Measurements from ENCODE around the gene TOR1AIP2. TPM values are rescaled to one million over a fixed set of nuclear protein-coding genes. Genes with fewer than 3 reads are reported as not detected.

Gene TOR1AIP2
- total RNA-seq, 3 donors from 2014 or later, result 64.6 to 80.6 (median 65.1) TPM

DNA sequence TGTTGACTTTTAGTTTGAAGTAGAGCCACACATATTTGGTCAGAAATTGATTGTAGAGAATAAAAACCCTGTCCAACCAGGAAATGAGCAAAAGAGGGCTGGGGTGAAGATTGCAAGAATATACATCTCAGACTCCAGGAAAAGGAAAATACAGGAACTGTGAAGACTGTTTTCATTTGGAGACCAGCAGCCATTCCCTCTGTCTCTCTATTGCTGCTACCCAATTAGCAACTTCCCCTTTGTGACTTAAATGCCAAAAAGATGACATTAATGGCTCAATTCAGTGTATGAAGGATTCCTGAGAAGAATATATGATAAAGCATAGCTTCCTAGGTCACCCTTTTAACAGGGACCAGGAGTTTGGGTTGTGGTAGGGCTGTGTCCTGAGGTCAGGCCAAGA, 45.4 kb upstream of the TOR1AIP2 start:
- Histone ChIP-seq H3K36me3 (peaks cover 4% of the 10 kb centered on the region), H3K27me3 (no peaks in the 10 kb centered on the region), H3K27ac (no peak overlapping the region), H3K4me3 (no peak overlapping the region), H3K4me1 (no peaks in the 10 kb centered on the region), H3K9me3 (no peaks in the 10 kb centered on the region)
- no peak for TF ChIP-seq POLR2AphosphoS5 (IDR thresholded peaks at IDR 0.05)
- TF ChIP-seq, protein P1, sequence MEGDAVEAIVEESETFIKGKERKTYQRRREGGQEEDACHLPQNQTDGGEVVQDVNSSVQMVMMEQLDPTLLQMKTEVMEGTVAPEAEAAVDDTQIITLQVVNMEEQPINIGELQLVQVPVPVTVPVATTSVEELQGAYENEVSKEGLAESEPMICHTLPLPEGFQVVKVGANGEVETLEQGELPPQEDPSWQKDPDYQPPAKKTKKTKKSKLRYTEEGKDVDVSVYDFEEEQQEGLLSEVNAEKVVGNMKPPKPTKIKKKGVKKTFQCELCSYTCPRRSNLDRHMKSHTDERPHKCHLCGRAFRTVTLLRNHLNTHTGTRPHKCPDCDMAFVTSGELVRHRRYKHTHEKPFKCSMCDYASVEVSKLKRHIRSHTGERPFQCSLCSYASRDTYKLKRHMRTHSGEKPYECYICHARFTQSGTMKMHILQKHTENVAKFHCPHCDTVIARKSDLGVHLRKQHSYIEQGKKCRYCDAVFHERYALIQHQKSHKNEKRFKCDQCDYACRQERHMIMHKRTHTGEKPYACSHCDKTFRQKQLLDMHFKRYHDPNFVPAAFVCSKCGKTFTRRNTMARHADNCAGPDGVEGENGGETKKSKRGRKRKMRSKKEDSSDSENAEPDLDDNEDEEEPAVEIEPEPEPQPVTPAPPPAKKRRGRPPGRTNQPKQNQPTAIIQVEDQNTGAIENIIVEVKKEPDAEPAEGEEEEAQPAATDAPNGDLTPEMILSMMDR (IDR thresholded peaks at IDR 0.05), result no peak
- TF ChIP-seq POLR2A (IDR thresholded peaks at IDR 0.05), result no peak
- intact Hi-C loops (cut with DNase I; ENCODE audit: low total_unique reads), result no loop called here
- DNase-seq (ENCODE audit: low spot score in 2 of 2), result no peak

DNA sequence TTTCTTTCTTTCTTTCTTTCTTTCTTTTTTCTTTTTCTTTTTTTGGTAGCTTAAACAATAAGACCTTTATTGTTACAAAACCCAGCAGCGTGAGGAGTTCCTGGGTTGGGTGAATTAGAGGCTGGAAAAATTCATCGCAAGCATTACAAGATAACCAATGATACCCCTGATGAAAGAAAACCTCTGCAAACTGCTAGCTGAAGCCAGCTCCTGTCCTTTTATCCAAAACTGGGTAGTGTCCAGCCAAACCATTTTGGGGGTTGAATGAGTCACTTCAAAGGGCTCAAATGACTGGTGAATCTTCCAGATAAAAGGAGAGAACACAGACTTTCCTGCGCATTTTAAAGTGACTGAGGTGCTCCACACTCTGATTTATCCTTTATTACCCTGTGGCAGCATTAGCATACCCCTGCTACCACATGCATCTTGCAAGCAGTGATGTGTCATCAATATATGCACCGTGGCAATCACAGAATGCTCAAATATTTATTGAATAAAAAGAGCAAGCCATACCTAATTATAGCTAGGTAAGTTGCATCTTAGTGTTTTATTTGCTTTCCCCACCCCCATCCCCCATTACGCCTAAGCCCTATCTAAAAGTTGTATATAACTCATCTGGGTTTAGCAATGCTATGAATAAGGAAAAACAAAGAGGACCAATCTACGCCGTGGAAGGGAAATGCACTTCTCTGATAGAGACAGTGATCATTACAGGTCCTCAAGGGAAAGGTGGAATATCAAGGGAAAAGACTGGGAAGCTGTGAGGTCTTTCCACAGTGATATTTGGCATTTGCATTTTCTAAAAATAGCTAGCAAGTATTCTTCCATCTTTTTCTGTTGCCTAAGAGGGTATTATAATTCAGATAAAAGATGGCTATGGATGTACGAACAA, 44.6 kb upstream of the TOR1AIP2 start:
- Histone ChIP-seq H3K36me3 (peaks cover 4% of the 10 kb centered on the region), H3K4me3 (no peak overlapping the region), H3K4me1 (no peaks in the 10 kb centered on the region), H3K9me3 (no peaks in the 10 kb centered on the region), H3K27ac (no peak overlapping the region), H3K27me3 (no peaks in the 10 kb centered on the region)
- intact Hi-C loops (cut with DNase I; ENCODE audit: low total_unique reads), result no loop called here
- DNase-seq (ENCODE audit: low spot score in 2 of 2), result no peak
- TF ChIP-seq, protein P1 (IDR thresholded peaks at IDR 0.05), result no peak
- TF ChIP-seq POLR2AphosphoS5 (IDR thresholded peaks at IDR 0.05) (no peak), POLR2A (IDR thresholded peaks at IDR 0.05) (no peak)

DNA sequence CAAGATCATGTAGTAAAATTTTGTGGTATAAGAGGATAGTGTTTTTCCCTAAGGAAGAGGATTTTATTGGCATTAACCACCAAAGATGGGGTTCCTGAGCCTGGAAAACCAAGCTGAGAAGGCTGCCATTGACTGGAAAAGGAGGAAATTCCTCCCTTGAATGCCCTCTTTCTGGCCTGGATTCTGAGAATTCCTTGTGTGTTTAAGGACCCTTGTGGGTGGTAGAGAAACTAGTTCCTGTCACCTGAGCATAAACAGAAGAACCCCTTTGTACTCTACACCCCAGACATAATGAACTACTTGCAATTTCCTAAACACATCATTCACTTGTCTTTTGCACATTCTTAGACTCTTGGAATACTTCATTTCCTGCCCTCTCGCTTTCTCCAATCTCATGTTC, 43.9 kb upstream of the TOR1AIP2 start:
- peaks cover 4% of the 10 kb centered on the region for H3K36me3 ChIP-seq
- TF ChIP-seq, protein P1 (IDR thresholded peaks at IDR 0.05), result no peak
- TF ChIP-seq POLR2A (IDR thresholded peaks at IDR 0.05) (no peak), POLR2AphosphoS5 (IDR thresholded peaks at IDR 0.05) (no peak)
- intact Hi-C loops (cut with DNase I; ENCODE audit: low total_unique reads), result no loop called here
- H3K27me3 ChIP-seq, result no peaks in the 10 kb centered on the region
- no peak overlapping the region for H3K4me3 ChIP-seq
- no peak overlapping the region for H3K27ac ChIP-seq
- no peaks in the 10 kb centered on the region for H3K9me3 ChIP-seq
- no peaks in the 10 kb centered on the region for H3K4me1 ChIP-seq
- DNase-seq (ENCODE audit: low spot score in 2 of 2), result no peak

DNA sequence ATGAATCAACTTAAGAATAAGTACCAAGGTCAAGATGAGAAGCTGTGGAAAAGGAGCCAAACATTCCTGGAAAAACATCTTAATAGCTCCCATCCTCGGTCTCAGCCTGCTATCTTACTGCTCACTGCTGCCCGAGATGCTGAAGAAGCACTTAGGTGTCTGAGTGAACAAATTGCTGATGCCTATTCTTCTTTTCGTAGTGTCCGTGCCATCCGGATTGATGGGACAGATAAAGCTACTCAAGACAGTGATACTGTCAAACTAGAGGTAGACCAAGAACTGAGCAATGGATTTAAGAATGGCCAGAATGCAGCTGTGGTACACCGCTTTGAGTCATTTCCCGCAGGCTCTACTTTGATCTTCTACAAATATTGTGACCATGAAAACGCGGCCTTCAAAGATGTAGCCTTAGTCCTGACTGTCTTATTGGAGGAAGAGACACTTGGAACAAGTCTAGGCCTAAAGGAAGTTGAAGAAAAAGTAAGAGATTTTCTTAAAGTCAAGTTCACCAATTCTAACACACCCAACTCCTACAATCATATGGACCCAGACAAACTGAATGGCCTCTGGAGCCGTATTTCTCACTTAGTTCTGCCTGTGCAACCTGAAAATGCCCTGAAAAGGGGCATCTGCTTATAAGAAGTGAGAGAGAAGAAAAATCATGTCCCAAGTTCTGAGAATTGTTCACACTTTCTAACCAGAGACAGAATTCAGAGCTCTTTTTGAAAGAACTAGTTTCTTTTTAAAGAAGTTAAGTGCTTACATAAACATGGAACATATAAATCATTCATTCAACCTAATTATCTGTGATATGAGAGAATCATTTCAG, 40.2 kb upstream of the TOR1AIP2 start:
- H3K27me3 ChIP-seq, result no peaks in the 10 kb centered on the region
- TF ChIP-seq, protein P1 (IDR thresholded peaks at IDR 0.05), result no peak
- no peak overlapping the region for H3K27ac ChIP-seq
- H3K4me1 ChIP-seq, result no peaks in the 10 kb centered on the region
- intact Hi-C loops (cut with DNase I; ENCODE audit: low total_unique reads), result no loop called here
- no peak for DNase-seq (ENCODE audit: low spot score in 2 of 2)
- H3K9me3 ChIP-seq, result no peaks in the 10 kb centered on the region
- peaks cover 4% of the 10 kb centered on the region for H3K36me3 ChIP-seq
- H3K4me3 ChIP-seq, result no peak overlapping the region

DNA sequence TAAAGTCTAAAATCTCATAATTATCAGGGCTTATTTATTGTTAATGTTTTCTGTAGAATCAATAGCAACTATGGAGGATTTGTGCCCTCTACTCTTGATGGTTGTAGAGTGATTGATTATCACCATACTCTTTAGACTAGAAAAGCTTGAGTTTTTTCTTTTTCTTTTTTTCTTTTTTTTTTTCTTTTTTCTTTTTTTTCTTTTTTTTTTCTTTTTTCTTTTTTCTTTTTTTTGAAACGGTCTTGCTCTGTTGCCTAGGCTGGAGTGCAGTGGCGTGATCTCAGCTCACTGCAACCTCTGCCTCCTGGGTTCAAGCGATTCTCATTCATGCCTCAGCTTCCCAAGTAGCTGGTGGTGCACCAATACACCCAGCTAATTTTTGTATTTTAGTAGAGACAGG, 34.2 kb upstream of the TOR1AIP2 start:
- Histone ChIP-seq H3K27me3 (no peaks in the 10 kb centered on the region), H3K4me1 (no peaks in the 10 kb centered on the region), H3K36me3 (no peaks in the 10 kb centered on the region), H3K27ac (no peak overlapping the region), H3K4me3 (no peak overlapping the region), H3K9me3 (no peaks in the 10 kb centered on the region)
- intact Hi-C loops (cut with DNase I; ENCODE audit: low total_unique reads), result no loop called here
- TF ChIP-seq, protein P1 (IDR thresholded peaks at IDR 0.05), result no peak
- TF ChIP-seq POLR2A (IDR thresholded peaks at IDR 0.05), result no peak
- no peak for TF ChIP-seq POLR2AphosphoS5 (IDR thresholded peaks at IDR 0.05)
- DNase-seq (ENCODE audit: low spot score in 2 of 2), result no peak
